GM18502 (cell line): ENCODE measurements around the gene THSD7B.
"Not testable (repeated sequence)": the region's sequence is repeated elsewhere in the genome, so short reads cannot be mapped to it uniquely, and the experiment has no call there.

Experiments used
- ATAC-seq: cut with Tn5 transposase; IDR thresholded peaks from one replicate; pipeline ENCODE4 v1.9.1; 2021; ENCODE audit warnings: mild to moderate bottlenecking; ENCODE audit not compliant: unreplicated experiment, poor library complexity

Gene THSD7B

DNA sequence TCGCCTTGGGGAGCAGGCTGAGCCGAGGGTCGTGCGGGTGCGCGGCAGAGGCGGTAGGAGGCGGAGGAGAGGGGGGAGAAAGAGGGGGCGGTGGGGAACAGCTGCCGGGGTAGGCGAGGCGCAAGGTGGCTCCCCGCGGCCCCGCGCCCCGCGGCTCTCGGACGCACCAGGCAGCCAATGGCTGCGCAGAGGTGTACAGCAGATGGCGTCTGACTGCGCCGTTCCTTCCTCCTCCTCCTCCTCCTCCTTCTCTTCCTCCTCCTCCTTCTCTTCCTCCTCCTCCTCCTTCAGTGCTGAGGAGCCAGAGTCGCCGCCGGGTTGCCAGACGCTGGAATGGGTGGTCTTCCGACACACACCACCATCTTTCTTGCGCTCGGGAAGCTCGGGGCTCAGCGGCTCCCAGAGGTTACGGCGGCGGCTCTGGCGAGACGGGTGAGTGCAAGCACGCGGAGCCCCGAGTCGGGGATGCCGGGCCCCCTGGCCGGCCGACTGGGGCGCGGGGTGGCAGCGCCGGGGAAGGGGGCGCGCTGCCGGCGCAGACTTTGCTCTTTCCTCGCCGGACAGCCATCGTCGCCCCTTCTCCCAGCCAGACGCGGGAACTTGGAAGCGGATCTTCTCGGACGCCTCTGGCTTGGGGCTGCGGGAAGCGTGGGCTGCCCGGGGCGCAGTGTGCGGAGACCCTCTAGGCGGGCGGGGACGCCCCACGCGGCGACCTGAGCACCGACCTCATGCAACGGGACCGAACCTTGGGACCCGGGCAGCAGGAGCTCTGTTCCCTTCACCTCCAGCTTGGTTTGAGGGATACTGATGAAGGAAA lies at the start of gene THSD7B:
THSD7B (plus strand) TSS at position 290 of the 817 bp plus-strand sequence. CDS start 116,634 bp downstream, outside the sequence.
- no peak for ATAC-seq

- ATAC-seq: no peak
These were observed 47.1 kb upstream of the THSD7B start for GRCh38 chr2:136718273-136718672.

DNA sequence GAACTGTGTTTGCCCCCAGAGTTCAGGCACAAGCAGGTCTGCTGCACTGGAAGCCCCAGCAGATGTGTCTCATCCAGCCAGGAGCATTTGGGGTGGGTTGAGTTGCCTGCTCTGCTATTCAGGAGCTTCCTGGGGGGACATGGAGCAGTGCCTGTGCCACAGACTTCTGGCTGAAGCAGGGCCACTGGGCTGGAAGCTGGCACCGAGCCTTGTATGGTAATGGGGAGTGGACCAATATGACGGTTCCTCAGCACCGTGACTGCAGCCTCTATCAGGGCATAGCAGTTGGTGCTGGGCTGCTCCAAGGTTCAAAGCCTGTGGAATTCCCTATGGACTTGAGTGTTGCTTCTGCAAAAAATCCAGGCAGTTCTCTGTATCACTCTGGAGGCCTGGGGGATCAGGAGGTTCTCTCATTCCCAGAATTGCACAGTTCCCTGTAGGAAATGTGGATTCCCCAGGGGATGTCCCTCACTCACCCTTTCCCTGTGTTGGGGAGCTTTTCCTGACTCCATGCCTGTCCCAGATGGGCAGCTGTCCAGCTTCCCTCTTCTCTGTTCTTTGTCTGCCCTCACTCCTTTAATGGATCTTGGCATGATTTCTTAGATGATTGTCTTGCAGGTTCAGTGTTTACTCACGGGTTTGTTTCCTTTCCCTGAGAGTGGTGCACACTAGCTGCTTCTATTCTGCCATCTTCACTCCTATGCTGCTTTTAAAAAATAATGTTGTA lies 37.2 kb upstream of the THSD7B start:
- no peak for ATAC-seq

GRCh38 chr2:136736236-136736635 lies 29.1 kb upstream of the THSD7B start:
- ATAC-seq: no peak

GRCh38 chr2:136738044-136738443 lies 27.3 kb upstream of the THSD7B start:
- ATAC-seq: no peak

GRCh38 chr2:136741471-136741870 lies 23.9 kb upstream of the THSD7B start:
- no peak for ATAC-seq

DNA sequence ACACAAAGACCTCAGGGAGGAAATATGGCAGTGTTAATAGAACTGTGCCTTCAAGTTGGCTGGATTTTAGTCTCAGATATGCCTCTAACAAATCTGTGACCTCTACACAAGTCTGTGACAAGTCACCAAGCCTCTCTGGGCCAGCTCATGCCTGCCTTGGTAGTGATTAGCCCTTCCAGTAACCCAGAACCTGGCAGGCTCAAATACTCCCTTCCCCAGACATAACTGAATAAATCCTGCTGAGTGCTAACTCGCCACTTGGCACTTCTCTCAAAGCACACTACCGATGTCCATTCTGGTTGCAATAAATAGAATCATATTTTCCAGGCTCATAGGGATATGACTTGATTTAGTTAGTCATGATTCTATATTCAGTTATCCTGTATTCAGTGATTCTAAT lies 15.3 kb upstream of the THSD7B start:
- no peak for ATAC-seq

GRCh38 chr2:136751406-136751805 lies 13.9 kb upstream of the THSD7B start:
- no peak for ATAC-seq

DNA sequence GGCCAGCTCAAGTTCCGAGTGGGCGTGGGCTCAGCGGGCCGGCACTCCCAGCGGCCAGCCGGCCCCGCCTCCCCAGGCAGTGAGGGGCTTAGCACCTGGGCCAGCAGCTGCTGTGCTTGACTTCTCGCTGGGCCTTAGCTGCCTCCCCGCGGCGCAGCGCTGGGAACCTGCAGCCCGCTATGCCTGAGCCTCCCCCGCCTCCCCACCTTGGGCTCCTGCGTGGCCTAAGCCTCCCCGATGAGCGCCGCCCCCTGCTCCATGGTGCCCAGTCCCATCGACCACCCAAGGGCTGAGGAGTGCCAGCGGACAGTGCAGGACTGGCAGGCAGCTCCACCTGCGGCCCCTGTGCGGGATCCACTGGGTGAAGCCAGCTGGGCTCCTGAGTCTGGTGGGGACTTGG lies 6.8 kb upstream of the THSD7B start:
- ATAC-seq: not testable (repeated sequence)

GRCh38 chr2:136764452-136765255 lies 691 bp upstream of the THSD7B start:
- ATAC-seq: no peak

GRCh38 chr2:136766073-136766404 lies 694 bp downstream of the THSD7B start:
- no peak for ATAC-seq

- ATAC-seq: no peak
These were observed 1.7 kb downstream of the THSD7B start for GRCh38 chr2:136767030-136767429.

DNA sequence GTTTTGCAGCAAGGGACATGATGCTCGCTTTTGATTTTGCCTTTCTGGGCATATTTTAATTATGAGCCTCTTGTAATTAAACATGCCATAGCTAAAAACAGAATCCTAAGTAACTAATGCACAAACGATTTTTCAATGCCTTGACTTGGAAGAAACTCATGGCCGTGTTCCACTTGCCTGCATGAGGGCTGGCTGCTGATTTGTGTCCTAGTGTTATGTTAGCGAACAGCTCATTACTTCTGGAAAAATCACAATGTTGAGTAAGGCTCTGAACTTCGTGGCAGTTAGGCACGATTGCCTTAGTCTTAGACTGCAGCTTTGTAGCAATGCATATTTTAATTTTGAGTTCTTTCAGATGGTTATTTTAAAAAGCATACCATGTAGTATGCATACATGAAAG lies 4.5 kb downstream of the THSD7B start:
- ATAC-seq: no peak

DNA sequence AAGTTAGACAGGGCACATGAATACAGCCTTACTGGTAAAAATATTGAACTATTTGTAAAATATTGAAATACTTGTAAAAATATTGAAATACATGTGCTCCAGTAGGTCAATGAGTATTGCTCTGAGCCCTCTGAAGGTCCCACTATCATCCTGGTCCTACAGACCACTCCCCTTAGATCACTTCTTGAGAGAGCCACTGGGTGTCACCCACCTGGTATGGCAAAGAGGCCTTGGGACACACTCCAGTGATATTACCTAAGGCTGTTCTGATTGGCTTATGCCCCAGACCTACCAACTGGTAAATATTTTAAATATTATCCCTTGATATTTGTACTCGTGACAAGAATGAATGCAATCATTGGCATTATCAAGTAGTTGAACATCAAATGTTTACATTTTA lies 5.0 kb downstream of the THSD7B start:
- ATAC-seq: no peak

- ATAC-seq: no peak
These were observed 12.0 kb downstream of the THSD7B start for GRCh38 chr2:136777391-136777790.

GRCh38 chr2:136783856-136784255 lies 18.5 kb downstream of the THSD7B start:
- ATAC-seq: no peak

- no peak for ATAC-seq
These were observed 19.9 kb downstream of the THSD7B start for GRCh38 chr2:136785215-136785614.

- ATAC-seq: no peak
These were observed 22.6 kb downstream of the THSD7B start for GRCh38 chr2:136787970-136788369.

DNA sequence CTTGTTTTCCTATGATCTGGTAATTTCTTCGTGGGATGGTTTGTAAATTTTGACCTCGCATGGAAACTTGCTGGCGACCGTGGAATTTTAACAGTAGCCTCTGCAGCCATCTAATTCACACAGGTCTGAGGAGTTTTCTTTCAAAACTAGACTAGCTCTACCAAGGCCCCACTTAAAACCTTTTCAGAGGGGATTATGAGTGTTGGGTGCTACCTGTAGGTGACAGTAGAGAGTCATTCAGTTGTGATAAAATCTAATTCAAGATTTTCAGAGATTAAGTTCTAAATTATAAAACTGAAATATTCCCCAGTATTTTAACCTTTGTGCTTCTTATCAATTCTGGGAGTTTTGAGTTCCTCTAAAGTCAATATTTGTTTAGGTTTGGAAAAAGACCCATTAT lies 31.0 kb downstream of the THSD7B start:
- ATAC-seq: no peak

DNA sequence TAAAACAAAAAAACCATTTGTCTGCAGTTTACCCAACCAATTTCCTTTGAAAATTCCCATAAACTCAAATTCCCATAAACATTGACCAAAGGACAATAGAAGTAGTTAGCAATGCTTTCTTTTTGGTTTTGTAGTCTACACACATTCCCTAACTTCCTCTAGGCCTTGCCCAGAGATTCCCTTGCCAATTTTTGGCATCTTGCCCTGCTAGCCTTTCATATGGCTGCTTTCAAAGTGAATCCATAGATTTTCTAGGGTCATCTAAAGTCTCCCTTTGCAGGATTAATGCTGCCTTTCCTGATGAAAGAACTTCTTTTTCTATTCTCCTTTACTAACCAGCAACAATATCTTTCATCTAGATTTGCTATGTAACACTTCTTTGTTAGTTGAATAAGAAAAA lies 33.4 kb downstream of the THSD7B start:
- ATAC-seq: no peak

DNA sequence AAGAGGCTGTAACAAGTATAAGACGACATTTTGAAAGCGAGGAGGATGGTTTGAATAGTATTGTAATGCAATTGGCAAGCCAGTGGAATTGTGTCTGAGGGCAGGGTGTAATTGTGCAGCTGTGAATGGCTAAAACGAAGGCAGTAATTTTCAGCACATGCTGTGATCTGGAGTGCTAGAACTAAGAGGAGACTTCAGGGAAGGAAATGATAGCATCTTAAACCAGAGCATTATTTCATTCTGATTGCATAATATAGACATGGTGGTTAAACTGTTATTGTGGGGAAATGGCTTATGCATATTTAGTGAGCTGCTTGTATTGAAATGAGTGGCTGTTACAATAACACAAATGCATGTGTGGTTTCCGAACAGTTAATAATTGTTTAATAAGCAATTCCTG lies 36.3 kb downstream of the THSD7B start:
- no peak for ATAC-seq
